Adipocyte (in vitro differentiated cells): ENCODE measurements around the gene GALNT11.
A peak's percentile ranks its signal among the peaks of the same experiment; 100 is the strongest.

ENCODE experiments used
- DNase-seq: peaks from one replicate; pipeline ENCODE4 v3.0.0-alpha.2; 2015; ENCODE audit warnings: low read depth
- H3K27me3 ChIP-seq: replicated peaks from 2 replicates; pipeline ENCODE4 v1.7.0; 2013; ENCODE audit warnings: mild to moderate bottlenecking, low read length, moderate library complexity; ENCODE audit not compliant: control insufficient read depth, insufficient read depth
- H3K36me3 ChIP-seq: 2 replicates; pipeline ENCODE4 v1.7.0; 2013; ENCODE audit warnings: low read length, mild to moderate bottlenecking, moderate library complexity; ENCODE audit not compliant: control insufficient read depth, insufficient read depth, severe bottlenecking
- H3K4me1 ChIP-seq: 2 replicates; pipeline ENCODE4 v1.7.0; 2013; ENCODE audit warnings: mild to moderate bottlenecking, low read length, moderate library complexity; ENCODE audit not compliant: control insufficient read depth, insufficient read depth
- H3K4me3 ChIP-seq: 2 replicates; pipeline ENCODE4 v1.7.0; 2013; ENCODE audit warnings: mild to moderate bottlenecking, low read length, moderate library complexity
- H3K9ac ChIP-seq: 2 replicates; pipeline ENCODE4 v1.7.0; 2013; ENCODE audit warnings: mild to moderate bottlenecking, low read length, moderate library complexity
- H3K9me3 ChIP-seq: 2 replicates; pipeline ENCODE4 v1.7.0; 2013; ENCODE audit warnings: mild to moderate bottlenecking, low read length, moderate library complexity; ENCODE audit not compliant: control insufficient read depth

The GALNT11 gene

DNA sequence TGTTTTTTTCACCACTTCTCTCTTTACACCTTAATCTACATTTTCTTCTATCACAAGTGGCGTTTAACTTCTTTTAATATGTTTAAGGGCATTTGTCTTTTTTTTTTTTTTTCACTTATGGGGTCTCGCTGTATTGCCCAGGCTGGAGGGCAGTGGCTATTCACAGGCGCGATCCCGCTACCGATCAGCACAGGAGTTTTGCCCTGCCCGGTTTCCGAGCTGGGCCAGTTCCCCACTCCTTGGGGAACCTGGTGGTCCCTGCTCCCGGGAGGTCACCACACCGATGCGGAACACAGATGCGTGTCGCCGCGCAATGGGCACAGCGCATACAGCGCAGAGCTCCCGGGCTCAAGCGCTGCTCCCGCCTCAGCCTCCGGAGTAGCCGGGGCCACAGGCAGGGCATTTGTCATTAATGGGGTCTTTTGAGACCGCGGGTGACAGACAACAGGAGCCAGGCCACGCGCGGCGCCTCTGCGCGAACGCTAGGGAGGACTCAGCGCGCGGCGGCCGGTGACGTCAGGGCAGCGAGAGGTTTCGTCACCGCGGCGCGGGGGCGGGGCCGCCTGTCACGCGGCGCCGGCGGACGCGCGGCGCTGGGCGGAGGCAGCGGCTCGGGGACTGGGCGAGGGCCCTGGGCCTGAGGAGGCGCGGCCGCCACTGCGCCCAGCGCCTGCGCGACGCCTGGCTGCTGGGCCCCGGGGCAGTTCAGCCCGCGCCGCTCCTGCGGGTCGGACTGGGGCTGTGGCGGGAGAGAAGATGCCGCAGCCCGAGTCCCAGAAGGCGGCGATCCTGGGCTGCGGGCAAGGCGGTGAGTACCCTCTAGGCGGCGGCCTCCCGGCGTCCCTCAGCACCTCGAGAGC is at the start of gene GALNT11:
Gene GALNT11, plus strand, starts transcription at position 598 of the 860 bp plus-strand sequence. CDS start 68,554 bp downstream, outside the sequence.
- H3K27me3 ChIP-seq, result no peaks in the 10 kb centered on the region
- peaks cover 3% of the 10 kb centered on the region for H3K36me3 ChIP-seq
- peak within 1 kb of the TSS; percentile 94 for H3K9ac ChIP-seq
- DNase-seq, result peak; percentile 95
- peak within 1 kb of the TSS; percentile 96 for H3K4me3 ChIP-seq
- no peaks in the 10 kb centered on the region for H3K9me3 ChIP-seq
- H3K4me1 ChIP-seq, result peaks cover 6% of the 10 kb centered on the region

DNA sequence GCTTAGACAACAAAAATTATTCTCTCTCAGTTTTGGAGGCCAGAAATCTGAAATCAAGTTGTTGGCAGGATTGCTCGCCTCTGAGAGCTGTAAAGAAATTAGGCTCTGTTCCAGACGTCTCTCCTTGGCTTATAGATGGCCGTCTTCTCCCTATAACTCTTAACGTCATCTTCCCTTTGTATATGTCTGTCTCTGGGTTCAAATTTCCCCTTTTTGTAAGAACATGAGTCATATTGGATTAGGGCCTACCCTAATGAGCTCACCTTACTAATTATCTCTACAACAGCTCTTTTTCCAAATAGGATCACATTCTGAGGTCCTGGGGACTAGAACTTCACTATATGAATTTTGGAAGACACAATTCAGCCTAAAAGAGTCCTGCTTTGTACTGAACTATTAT is 46.9 kb upstream of the GALNT11 start:
- Histone ChIP-seq H3K9ac (no peak overlapping the region), H3K4me3 (no peak overlapping the region), H3K9me3 (no peaks in the 10 kb centered on the region), H3K36me3 (no peaks in the 10 kb centered on the region), H3K27me3 (no peaks in the 10 kb centered on the region), H3K4me1 (no peaks in the 10 kb centered on the region)
- DNase-seq, result no peak

- Histone ChIP-seq H3K9ac (no peak overlapping the region), H3K4me1 (no peaks in the 10 kb centered on the region), H3K4me3 (no peak overlapping the region), H3K27me3 (peaks cover 11% of the 10 kb centered on the region), H3K9me3 (no peaks in the 10 kb centered on the region), H3K36me3 (no peaks in the 10 kb centered on the region)
- DNase-seq, result no peak
Measured at GRCh38 chr7:151981223-151981622, 44.3 kb upstream of the GALNT11 start.

DNA sequence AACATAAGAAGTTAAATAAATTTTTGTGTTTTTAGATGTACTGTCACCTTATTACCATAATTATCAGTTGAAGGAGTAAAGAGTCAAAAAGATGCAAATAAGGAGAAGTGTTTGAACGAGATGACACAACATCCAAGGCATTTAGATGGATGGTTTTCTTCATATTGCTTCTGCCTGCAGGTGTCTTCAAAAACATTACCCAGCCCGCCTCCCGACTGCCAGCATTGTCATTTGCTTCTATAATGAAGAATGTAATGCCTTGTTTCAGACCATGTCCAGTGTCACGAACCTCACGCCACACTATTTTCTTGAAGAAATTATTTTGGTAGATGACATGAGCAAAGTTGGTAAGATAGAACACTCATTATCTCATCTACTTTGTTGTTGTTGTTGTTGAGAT is 42.7 kb upstream of the GALNT11 start:
- peaks cover 11% of the 10 kb centered on the region for H3K27me3 ChIP-seq
- H3K4me3 ChIP-seq, result no peak overlapping the region
- no peaks in the 10 kb centered on the region for H3K9me3 ChIP-seq
- peaks cover 2% of the 10 kb centered on the region for H3K4me1 ChIP-seq
- no peak for DNase-seq
- no peak overlapping the region for H3K9ac ChIP-seq
- H3K36me3 ChIP-seq, result no peaks in the 10 kb centered on the region

GRCh38 chr7:151984612-151985011 is 40.9 kb upstream of the GALNT11 start:
- DNase-seq, result no peak
- Histone ChIP-seq H3K9me3 (no peaks in the 10 kb centered on the region), H3K36me3 (no peaks in the 10 kb centered on the region), H3K4me1 (peaks cover 7% of the 10 kb centered on the region), H3K27me3 (peaks cover 11% of the 10 kb centered on the region), H3K9ac (no peak overlapping the region), H3K4me3 (no peak overlapping the region)

- no peaks in the 10 kb centered on the region for H3K36me3 ChIP-seq
- no peak overlapping the region for H3K4me3 ChIP-seq
- no peak overlapping the region for H3K9ac ChIP-seq
- peaks cover 11% of the 10 kb centered on the region for H3K27me3 ChIP-seq
- H3K9me3 ChIP-seq, result no peaks in the 10 kb centered on the region
- peaks cover 12% of the 10 kb centered on the region for H3K4me1 ChIP-seq
- peak; percentile 8 for DNase-seq
Measured at GRCh38 chr7:151987748-151988529, 37.5 kb upstream of the GALNT11 start.

- no peak overlapping the region for H3K9ac ChIP-seq
- peak overlapping the region; percentile 21 for H3K4me3 ChIP-seq
- peaks cover 12% of the 10 kb centered on the region for H3K4me1 ChIP-seq
- H3K36me3 ChIP-seq, result no peaks in the 10 kb centered on the region
- H3K27me3 ChIP-seq, result no peaks in the 10 kb centered on the region
- no peaks in the 10 kb centered on the region for H3K9me3 ChIP-seq
- DNase-seq, result no peak
Measured at GRCh38 chr7:151992375-151992774, 33.1 kb upstream of the GALNT11 start.

DNA sequence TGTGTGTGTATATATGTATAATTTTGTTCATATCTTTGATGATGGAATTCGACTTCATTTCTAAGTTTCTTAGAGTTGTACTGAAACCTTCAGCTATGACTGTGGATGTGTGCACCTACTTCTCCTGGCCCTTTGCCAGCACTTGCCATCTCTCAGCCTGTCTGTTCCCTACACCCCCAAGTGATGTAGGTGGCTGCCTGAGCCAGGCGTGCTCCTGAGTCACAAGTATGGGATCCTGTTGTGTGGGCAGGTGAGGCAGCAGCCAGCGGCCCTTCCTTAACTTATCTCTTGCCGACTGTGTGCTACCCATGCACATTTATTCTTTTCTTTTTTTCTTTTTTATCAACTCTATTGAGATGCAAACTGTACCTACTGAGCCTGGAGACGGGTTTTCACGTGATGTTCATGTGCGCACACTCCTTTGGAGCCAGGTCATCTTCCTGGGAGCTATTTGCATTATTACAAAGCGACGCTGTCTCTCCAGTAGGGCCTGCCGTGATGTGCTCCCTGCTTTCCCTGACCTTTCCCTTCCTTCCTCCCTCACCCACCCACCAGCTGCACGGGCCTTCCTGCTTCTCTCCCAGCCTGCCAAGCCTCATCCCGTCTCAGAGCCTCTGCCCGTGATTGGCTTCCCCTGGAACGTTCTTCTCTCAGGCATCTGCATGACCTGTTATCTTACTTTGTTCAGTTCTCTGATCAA is 31.3 kb upstream of the GALNT11 start:
- Histone ChIP-seq H3K4me1 (peaks cover 6% of the 10 kb centered on the region), H3K4me3 (no peak overlapping the region), H3K9me3 (no peaks in the 10 kb centered on the region), H3K9ac (no peak overlapping the region), H3K36me3 (no peaks in the 10 kb centered on the region), H3K27me3 (no peaks in the 10 kb centered on the region)
- DNase-seq, result no peak

DNA sequence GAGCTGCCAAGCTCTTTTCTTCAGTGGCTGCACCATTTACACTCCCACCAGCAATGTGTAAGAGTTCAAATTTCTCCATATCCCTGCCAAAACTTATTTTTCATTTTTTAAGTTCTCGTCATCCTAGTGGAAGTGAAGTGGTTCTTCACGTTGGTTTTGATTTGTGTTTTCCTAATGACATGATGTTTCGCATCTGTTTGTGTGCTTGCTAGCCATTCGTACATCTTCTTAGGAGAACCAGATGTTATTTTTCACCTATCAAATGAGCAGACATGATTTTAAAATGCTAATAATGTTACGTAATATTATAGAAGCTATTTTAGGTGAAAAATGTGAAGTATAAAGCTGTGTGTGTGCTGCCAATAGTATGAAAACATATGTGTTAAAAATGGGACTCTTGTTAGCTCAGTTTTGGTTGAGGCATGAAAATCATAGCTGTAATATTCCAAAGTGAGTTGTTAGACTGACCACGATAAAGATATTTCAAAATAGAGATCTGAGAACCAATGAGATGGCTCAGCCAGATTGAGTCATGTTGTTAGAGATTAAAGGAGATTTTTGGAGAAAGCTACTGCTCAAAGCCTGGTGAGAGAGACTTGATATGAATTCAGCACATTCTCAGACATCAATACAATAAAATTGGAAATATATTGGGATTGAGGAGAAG is 25.9 kb upstream of the GALNT11 start:
- H3K9ac ChIP-seq, result no peak overlapping the region
- H3K9me3 ChIP-seq, result no peaks in the 10 kb centered on the region
- H3K36me3 ChIP-seq, result no peaks in the 10 kb centered on the region
- H3K27me3 ChIP-seq, result no peaks in the 10 kb centered on the region
- no peak for DNase-seq
- peaks cover 7% of the 10 kb centered on the region for H3K4me1 ChIP-seq
- H3K4me3 ChIP-seq, result no peak overlapping the region

GRCh38 chr7:152000191-152000590 is 25.3 kb upstream of the GALNT11 start:
- H3K4me1 ChIP-seq, result peaks cover 7% of the 10 kb centered on the region
- H3K9me3 ChIP-seq, result no peaks in the 10 kb centered on the region
- no peak overlapping the region for H3K9ac ChIP-seq
- H3K4me3 ChIP-seq, result no peak overlapping the region
- no peaks in the 10 kb centered on the region for H3K36me3 ChIP-seq
- no peak for DNase-seq
- H3K27me3 ChIP-seq, result no peaks in the 10 kb centered on the region
